ENCODE results near the gene SIGLEC5. TPM values are rescaled to one million over a fixed set of nuclear protein-coding genes. Genes with fewer than 3 reads are reported as not detected.
"Not testable (repeated sequence)": the region's sequence is repeated elsewhere in the genome, so short reads cannot be mapped to it uniquely, and the experiment has no call there.

SIGLEC5 gene
- total RNA-seq, 1 donor = not detected

- DNase-seq (ENCODE audit: low read depth) = peak; percentile 79
- H3K4me3 ChIP-seq (ENCODE audit: low read depth, low read length) = no peak overlapping the region
- TF ChIP-seq CTCF (IDR thresholded peaks at IDR 0.05; ENCODE audit: insufficient read depth, low read depth, low read length) = peak; percentile 81
Observed at GRCh38 chr19:51660975-51661600, 30.9 kb upstream of the SIGLEC5 start.

DNA sequence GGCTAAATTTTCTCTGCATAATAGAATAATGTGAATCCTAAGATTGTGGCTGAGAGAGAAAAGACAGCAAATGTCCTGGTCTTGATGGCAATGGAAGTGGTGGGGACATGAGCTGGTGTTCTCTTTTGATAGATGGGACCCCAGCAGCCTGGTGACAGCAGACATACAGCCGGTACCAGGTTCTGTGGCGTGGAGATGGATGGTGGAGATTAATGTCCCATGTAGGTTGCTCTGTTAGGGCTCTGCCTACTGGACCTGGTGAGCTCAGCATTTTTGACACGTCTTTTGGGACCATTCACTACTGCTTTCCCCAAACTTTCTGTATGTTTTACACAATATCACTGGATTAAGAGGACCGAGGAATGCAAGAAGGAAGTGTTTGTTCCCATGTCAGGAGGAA, 24.6 kb upstream of the SIGLEC5 start:
- no peak for DNase-seq (ENCODE audit: low read depth)
- no peak overlapping the region for H3K4me3 ChIP-seq (ENCODE audit: low read depth, low read length)
- peak; percentile 8 for TF ChIP-seq CTCF (IDR thresholded peaks at IDR 0.05; ENCODE audit: insufficient read depth, low read depth, low read length)

GRCh38 chr19:51653162-51653561, 23.0 kb upstream of the SIGLEC5 start:
- no peak overlapping the region for H3K4me3 ChIP-seq (ENCODE audit: low read depth, low read length)
- DNase-seq (ENCODE audit: low read depth) = no peak
- TF ChIP-seq CTCF (IDR thresholded peaks at IDR 0.05; ENCODE audit: insufficient read depth, low read depth, low read length) = no peak

DNA sequence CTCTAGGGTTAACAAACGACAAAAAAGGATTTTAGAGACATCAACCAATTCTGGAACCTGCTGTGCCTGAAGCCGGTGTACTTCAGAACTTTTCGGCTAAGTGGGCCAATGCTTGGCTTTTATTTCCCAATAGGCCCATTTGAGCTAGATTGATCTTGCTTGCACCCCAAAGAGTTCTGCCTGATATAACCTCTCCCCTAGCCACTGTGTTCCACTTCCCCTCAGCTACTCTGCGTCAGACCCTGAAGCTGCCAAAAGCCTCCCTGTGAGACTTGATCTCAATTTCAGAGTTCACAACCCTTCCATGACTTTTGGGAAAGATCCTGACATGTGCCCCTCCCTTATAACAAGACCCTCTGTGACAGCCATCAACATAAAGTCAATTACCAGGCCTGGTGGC, 22.1 kb upstream of the SIGLEC5 start:
- TF ChIP-seq CTCF (IDR thresholded peaks at IDR 0.05; ENCODE audit: insufficient read depth, low read depth, low read length) = no peak
- DNase-seq (ENCODE audit: low read depth) = no peak

GRCh38 chr19:51651216-51651846, 21.1 kb upstream of the SIGLEC5 start:
- H3K4me3 ChIP-seq (ENCODE audit: low read depth, low read length) = no peak overlapping the region
- TF ChIP-seq CTCF (IDR thresholded peaks at IDR 0.05; ENCODE audit: insufficient read depth, low read depth, low read length) = no peak
- no peak for DNase-seq (ENCODE audit: low read depth)

More for the DNA sequence above, 22.1 kb upstream of the SIGLEC5 start:
- no peak overlapping the region for H3K4me3 ChIP-seq (ENCODE audit: low read depth, low read length)

GRCh38 chr19:51647318-51647717, 17.1 kb upstream of the SIGLEC5 start:
- TF ChIP-seq CTCF (IDR thresholded peaks at IDR 0.05; ENCODE audit: insufficient read depth, low read depth, low read length) = no peak
- DNase-seq (ENCODE audit: low read depth) = no peak
- H3K4me3 ChIP-seq (ENCODE audit: low read depth, low read length) = no peak overlapping the region

GRCh38 chr19:51646730-51647129, 16.5 kb upstream of the SIGLEC5 start, which contains the start of gene SIGLEC14:
SIGLEC14 (minus strand) TSS chr19:51646825; CDS start chr19:51646759, 66 bp downstream.
- not testable (repeated sequence) for H3K4me3 ChIP-seq (ENCODE audit: low read depth, low read length); DNase-seq (ENCODE audit: low read depth)
